Mesendoderm (in vitro differentiated cells): ENCODE measurements around the gene MPI.
"Not testable (repeated sequence)": the region's sequence is repeated elsewhere in the genome, so short reads cannot be mapped to it uniquely, and the experiment has no call there.

Experiments used
- DNase-seq: peaks from one replicate; pipeline ENCODE4 v3.0.0; 2013
- H2AK5ac ChIP-seq: 2 replicates; pipeline ENCODE4 v1.6.1; 2013; ENCODE audit warnings: low read length, inconsistent platforms
- H2BK120ac ChIP-seq: 2 replicates; pipeline ENCODE4 v1.6.1; 2013; ENCODE audit warnings: low read depth, mild to moderate bottlenecking, low read length, moderate library complexity, mixed read lengths
- H2BK15ac ChIP-seq: replicated peaks from 2 replicates; pipeline ENCODE4 v1.6.1; 2013; ENCODE audit warnings: low read depth, mild to moderate bottlenecking, moderate library complexity
- H2BK5ac ChIP-seq: 2 replicates; pipeline ENCODE4 v1.6.1; 2013; ENCODE audit warnings: low read length, inconsistent platforms
- H3K18ac ChIP-seq: 2 replicates; pipeline ENCODE4 v1.6.1; 2013; ENCODE audit warnings: mild to moderate bottlenecking, low read length, mixed read lengths
- H3K23ac ChIP-seq: one replicate; pipeline ENCODE4 v1.6.1; 2013; ENCODE audit warnings: low read length
- H3K27ac ChIP-seq: 2 replicates; pipeline ENCODE4 v1.5.1; 2013; ENCODE audit warnings: low read depth, mild to moderate bottlenecking, inconsistent platforms, low read length, moderate library complexity
- H3K27me3 ChIP-seq: 2 replicates; pipeline ENCODE4 v1.6.1; 2013; ENCODE audit warnings: low read length, control low read depth, mild to moderate bottlenecking, inconsistent platforms; ENCODE audit not compliant: insufficient read depth, poor library complexity
- H3K36me3 ChIP-seq: 2 replicates; pipeline ENCODE4 v1.6.1; 2013; ENCODE audit warnings: low read length, inconsistent platforms; ENCODE audit not compliant: control insufficient read depth, insufficient read depth
- H3K4ac ChIP-seq: one replicate; pipeline ENCODE4 v1.6.1; 2013; ENCODE audit warnings: low read depth, mild to moderate bottlenecking, low read length, moderate library complexity
- H3K4me1 ChIP-seq: 2 replicates; pipeline ENCODE4 v1.6.1; 2013; ENCODE audit warnings: low read depth, low read length, inconsistent platforms; ENCODE audit not compliant: control insufficient read depth
- H3K4me2 ChIP-seq: 2 replicates; pipeline ENCODE4 v1.6.1; 2013; ENCODE audit warnings: low read length
- H3K4me3 ChIP-seq: 2 replicates; pipeline ENCODE4 v1.5.1; 2013; ENCODE audit warnings: mild to moderate bottlenecking, low read length
- H3K56ac ChIP-seq: one replicate; pipeline ENCODE4 v1.6.1; 2013; ENCODE audit warnings: low read length
- H3K79me1 ChIP-seq: 2 replicates; pipeline ENCODE4 v1.6.1; 2013; ENCODE audit warnings: low read length, inconsistent platforms
- H3K79me2 ChIP-seq: 2 replicates; pipeline ENCODE4 v1.6.1; 2013; ENCODE audit warnings: mild to moderate bottlenecking, low read length; ENCODE audit not compliant: control insufficient read depth, insufficient read depth
- H3K9ac ChIP-seq: 2 replicates; pipeline ENCODE4 v1.6.1; 2013; ENCODE audit warnings: low read length, inconsistent platforms
- H4K5ac ChIP-seq: one replicate; pipeline ENCODE4 v1.6.1; 2013; ENCODE audit warnings: low read length
- H4K8ac ChIP-seq: one replicate; pipeline ENCODE4 v1.6.1; 2013; ENCODE audit warnings: low read depth, mild to moderate bottlenecking, control low read depth, low read length, moderate library complexity
- WGBS: extraction: QIAGEN DNeasy Blood & Tissue Kit; methylation state at CpG from one replicate; pipeline ENCODE4 v1.1.7; 2013; ENCODE audit warnings: low lambda C conversion rate, missing lambda C conversion rate; ENCODE audit not compliant: insufficient coverage; ENCODE audit errors: extremely low coverage; 5-methylcytosine and 5-hydroxymethylcytosine counted together

The MPI gene

DNA sequence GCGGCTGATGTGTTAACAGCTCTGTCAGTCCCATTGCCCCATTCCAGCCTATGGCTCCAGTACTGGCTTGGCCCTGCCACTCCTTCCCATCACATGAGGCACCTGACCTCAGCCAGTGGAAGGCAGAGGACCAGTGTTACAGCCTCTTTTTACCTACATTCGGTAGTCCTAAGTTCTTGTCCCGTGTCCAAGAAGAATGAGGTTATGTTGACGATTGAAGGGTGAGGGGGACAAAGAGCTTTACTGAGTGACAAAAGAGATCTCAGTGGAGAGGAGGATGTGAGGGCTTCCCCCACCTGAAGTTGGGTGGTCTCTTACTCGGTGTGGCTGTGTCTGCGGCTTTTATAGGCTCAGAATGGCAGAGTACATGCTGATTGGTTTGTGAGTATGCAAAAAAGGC, 7.3 kb upstream of the MPI start:
- H3K4me3 ChIP-seq = no peak overlapping the region
- no peaks in the 10 kb centered on the region for H3K36me3 ChIP-seq
- H3K4ac ChIP-seq = no peak overlapping the region
- WGBS = no CpG with 5 or more reads among the region's 6 CpGs
- H3K4me2 ChIP-seq = no peak overlapping the region
- H3K27ac ChIP-seq = no peak overlapping the region
- H3K79me2 ChIP-seq = no peaks in the 10 kb centered on the region
- no peak overlapping the region for H3K18ac ChIP-seq
- no peak overlapping the region for H4K5ac ChIP-seq
- H2BK15ac ChIP-seq = no peak overlapping the region
- no peak overlapping the region for H2BK120ac ChIP-seq
- no peak overlapping the region for H3K56ac ChIP-seq
- no peak overlapping the region for H3K23ac ChIP-seq
- peak; percentile 25 for DNase-seq
- no peak overlapping the region for H4K8ac ChIP-seq
- H3K79me1 ChIP-seq = no peaks in the 10 kb centered on the region
- no peaks in the 10 kb centered on the region for H3K4me1 ChIP-seq
- H2BK5ac ChIP-seq = no peak overlapping the region
- no peak overlapping the region for H3K9ac ChIP-seq
- H2AK5ac ChIP-seq = no peak overlapping the region
- no peaks in the 10 kb centered on the region for H3K27me3 ChIP-seq

DNA sequence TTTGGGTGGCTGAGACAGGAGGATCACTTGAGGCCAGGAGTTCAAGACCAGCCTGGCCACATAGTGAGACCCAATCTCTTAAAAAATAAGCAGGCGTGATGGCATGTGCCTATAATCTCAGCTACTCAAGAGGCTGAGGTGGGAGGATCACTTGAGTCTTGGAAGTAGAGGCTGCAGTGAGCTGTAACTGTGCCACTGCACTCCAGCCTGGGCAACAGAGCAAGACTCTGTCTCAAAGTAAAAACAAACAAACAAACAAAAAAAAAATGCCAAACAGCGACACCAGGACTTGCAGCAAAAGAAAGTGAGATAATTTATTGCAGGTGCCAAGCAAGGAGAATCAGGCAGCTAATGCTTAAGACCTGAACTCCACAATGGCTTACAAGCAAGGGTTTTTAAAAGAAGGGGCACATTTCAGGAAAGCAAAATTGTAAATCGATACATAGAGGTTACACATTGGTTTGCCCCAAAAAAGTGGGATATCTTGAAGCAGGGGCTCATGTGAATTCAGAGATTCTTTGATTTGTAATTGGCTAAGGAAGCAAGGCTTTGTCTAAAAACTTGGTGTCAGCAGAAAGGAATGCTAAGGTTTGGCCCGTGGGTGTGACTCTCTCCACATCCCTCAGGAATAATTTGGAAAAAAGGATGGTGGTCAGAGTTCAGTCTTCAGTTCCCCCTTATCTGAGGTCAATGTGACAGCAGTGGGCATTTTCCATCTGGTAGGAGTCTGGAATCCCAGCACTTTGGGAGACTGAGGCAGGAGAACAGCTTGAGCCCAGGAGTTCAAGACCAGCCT, 5.2 kb upstream of the MPI start:
- Histone ChIP-seq H3K4me1 (peaks cover 5% of the 10 kb centered on the region), H2BK15ac (no peak overlapping the region), H3K9ac (no peak overlapping the region), H3K56ac (no peak overlapping the region), H3K4me2 (no peak overlapping the region), H4K5ac (no peak overlapping the region), H3K79me1 (no peaks in the 10 kb centered on the region), H3K27me3 (no peaks in the 10 kb centered on the region), H3K4me3 (no peak overlapping the region), H3K4ac (no peak overlapping the region), H2BK120ac (no peak overlapping the region), H3K23ac (no peak overlapping the region), H2AK5ac (no peak overlapping the region), H2BK5ac (no peak overlapping the region), H3K79me2 (no peaks in the 10 kb centered on the region), H3K18ac (no peak overlapping the region), H3K27ac (no peak overlapping the region), H4K8ac (no peak overlapping the region), H3K36me3 (no peaks in the 10 kb centered on the region)
- DNase-seq = peak; percentile 45
- WGBS = no CpG with 5 or more reads among the region's 4 CpGs

DNA sequence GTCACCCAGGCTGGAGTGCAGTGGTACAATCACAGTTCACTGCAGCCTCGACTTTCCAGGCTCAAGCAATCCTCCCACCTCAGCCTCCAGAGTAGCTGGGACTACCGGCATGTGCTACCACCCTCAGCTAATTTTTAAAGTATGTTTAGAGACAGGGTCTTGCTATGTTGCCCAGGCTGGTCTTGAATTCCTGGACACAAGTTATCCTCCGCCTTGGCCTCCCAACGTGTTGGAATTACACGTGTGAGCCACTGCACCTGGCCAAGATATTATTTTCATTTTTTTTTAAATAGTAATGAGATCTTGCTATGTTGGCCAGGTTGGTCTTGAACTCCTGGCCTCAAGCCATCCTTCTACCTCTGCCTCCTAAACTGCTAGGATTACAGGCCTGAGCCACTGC, 4.4 kb upstream of the MPI start:
- H4K8ac ChIP-seq = no peak overlapping the region
- no peaks in the 10 kb centered on the region for H3K36me3 ChIP-seq
- no peak for DNase-seq
- no peak overlapping the region for H3K23ac ChIP-seq
- H2BK15ac ChIP-seq = no peak overlapping the region
- no peak overlapping the region for H3K4ac ChIP-seq
- no CpG with 5 or more reads among the region's 5 CpGs for WGBS
- no peak overlapping the region for H2AK5ac ChIP-seq
- H4K5ac ChIP-seq = no peak overlapping the region
- H3K4me2 ChIP-seq = no peak overlapping the region
- H3K79me2 ChIP-seq = no peaks in the 10 kb centered on the region
- no peak overlapping the region for H2BK5ac ChIP-seq
- H3K18ac ChIP-seq = no peak overlapping the region
- no peaks in the 10 kb centered on the region for H3K27me3 ChIP-seq
- no peak overlapping the region for H3K27ac ChIP-seq
- no peak overlapping the region for H3K4me3 ChIP-seq
- H3K9ac ChIP-seq = no peak overlapping the region
- no peak overlapping the region for H3K56ac ChIP-seq
- no peaks in the 10 kb centered on the region for H3K79me1 ChIP-seq
- H2BK120ac ChIP-seq = no peak overlapping the region
- H3K4me1 ChIP-seq = peaks cover 5% of the 10 kb centered on the region

DNA sequence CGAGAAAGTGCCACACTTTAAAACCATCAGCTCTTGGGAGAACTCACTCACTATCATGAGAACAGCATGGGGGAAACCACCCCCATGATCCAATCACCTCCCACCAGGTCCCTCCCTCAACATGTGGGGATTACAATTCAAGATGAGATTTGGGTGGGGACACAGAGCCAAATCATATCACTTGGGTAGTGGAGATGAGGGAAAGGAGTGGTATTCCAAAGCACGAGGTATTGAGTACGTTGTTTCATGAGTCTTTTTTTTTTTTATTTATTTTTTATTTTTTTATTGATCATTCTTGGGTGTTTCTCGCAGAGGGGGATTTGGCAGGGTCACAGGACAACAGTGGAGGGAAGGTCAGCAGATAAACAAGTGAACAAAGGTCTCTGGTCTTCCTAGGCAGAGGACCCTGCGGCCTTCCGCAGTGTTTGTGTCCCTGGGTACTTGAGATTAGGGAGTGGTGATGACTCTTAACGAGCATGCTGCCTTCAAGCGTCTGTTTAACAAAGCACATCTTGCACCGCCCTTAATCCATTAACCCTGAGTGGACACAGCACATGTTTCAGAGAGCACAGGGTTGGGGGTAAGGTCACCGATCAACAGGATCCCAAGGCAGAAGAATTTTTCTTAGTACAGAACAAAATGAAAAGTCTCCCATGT, 2.2 kb upstream of the MPI start:
- not testable (repeated sequence) for H3K27me3 ChIP-seq, H2BK120ac ChIP-seq, H4K5ac ChIP-seq, H3K56ac ChIP-seq, H3K18ac ChIP-seq, H3K4me3 ChIP-seq, H3K23ac ChIP-seq, H3K79me2 ChIP-seq, H3K9ac ChIP-seq, H3K4me2 ChIP-seq, H2BK15ac ChIP-seq, H2BK5ac ChIP-seq, H2AK5ac ChIP-seq, DNase-seq, H3K79me1 ChIP-seq, H3K4ac ChIP-seq, H3K27ac ChIP-seq, H3K4me1 ChIP-seq, H4K8ac ChIP-seq, H3K36me3 ChIP-seq
- no CpG with 5 or more reads among the region's 10 CpGs for WGBS

DNA sequence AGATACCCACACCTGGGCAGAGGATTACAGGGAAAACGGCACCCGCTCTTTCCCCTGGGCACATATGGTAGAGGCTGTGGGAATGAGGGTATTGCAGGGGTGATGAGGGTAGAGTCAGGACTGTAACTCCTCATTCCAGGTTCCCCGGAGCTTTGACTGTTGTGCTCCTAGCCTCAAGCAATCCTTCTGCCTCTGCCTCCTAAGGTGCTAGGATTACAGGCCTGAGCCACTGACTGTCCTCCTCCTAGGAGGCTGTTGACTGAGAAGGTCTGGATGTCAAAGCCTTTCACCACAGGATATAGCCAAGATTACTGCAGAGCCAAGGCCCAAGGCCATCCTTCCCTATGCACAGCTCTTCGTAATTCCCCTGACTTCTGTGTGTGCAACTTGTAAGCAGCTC, 1.1 kb upstream of the MPI start:
- Histone ChIP-seq H2BK5ac (no peak overlapping the region), H3K27ac (no peak overlapping the region), H3K4me2 (no peak overlapping the region), H2BK15ac (no peak overlapping the region), H3K4me3 (no peak overlapping the region), H2AK5ac (peak overlapping the region; percentile 56), H3K18ac (no peak overlapping the region), H4K8ac (no peak overlapping the region), H3K36me3 (peaks cover 2% of the 10 kb centered on the region), H3K4me1 (peaks cover 5% of the 10 kb centered on the region), H4K5ac (no peak overlapping the region), H3K56ac (peak overlapping the region; percentile 34), H3K4ac (no peak overlapping the region), H3K79me1 (no peaks in the 10 kb centered on the region), H3K23ac (no peak overlapping the region), H3K27me3 (no peaks in the 10 kb centered on the region), H3K9ac (peak overlapping the region; percentile 42), H2BK120ac (no peak overlapping the region), H3K79me2 (no peaks in the 10 kb centered on the region)
- no CpG with 5 or more reads among the region's 4 CpGs for WGBS
- peak; percentile 25 for DNase-seq
